Kidney epithelial cell (primary cell): ENCODE data around the gene HK1. TPM values are rescaled to one million over a fixed set of nuclear protein-coding genes. Genes with fewer than 3 reads are reported as not detected.
A peak's percentile ranks its signal among the peaks of the same experiment; 100 is the strongest.
"Not testable (repeated sequence)": the region's sequence is repeated elsewhere in the genome, so short reads cannot be mapped to it uniquely, and the experiment has no call there.

Source experiments
- DNase-seq: peaks from one replicate; pipeline ENCODE4 v3.0.0-alpha.2; 2010; ENCODE audit warnings: low read depth
- H3K27me3 ChIP-seq: 2 replicates; pipeline ENCODE4 v1.6.0; 2011; ENCODE audit warnings: low read length; ENCODE audit not compliant: control insufficient read depth, insufficient read depth
- H3K36me3 ChIP-seq: 2 replicates; pipeline ENCODE4 v1.5.1; 2011; ENCODE audit warnings: low read length; ENCODE audit not compliant: control insufficient read depth, insufficient read depth
- H3K4me3 ChIP-seq: 2 replicates; pipeline ENCODE4 v1.5.1; 2011; ENCODE audit warnings: low read depth, mild to moderate bottlenecking, control low read depth, low read length
- CTCF ChIP-seq: IDR thresholded peaks from 2 replicates; pipeline ENCODE4 v1.5.1; 2011; ENCODE audit warnings: mild to moderate bottlenecking, moderate library complexity, low read length, control low read depth, inconsistent platforms; ENCODE audit not compliant: insufficient read depth, poor library complexity, severe bottlenecking
- total RNA-seq: library from RNA; depleted of rRNA; stranded (reverse); fragments of >200 nt; gene quantifications from 2 replicates; pipeline ENCODE4 v1.2.3, GENCODE V29; 2015

HK1 gene
- total RNA-seq, 1 donor from 2014 or later: 81.7 TPM

- H3K36me3 ChIP-seq: no peaks in the 10 kb centered on the region
- no peaks in the 10 kb centered on the region for H3K27me3 ChIP-seq
- no peak for TF ChIP-seq CTCF
- DNase-seq: no peak
- no peak overlapping the region for H3K4me3 ChIP-seq
Measured at GRCh38 chr10:69323622-69324021, 45.3 kb downstream of the HK1 start.

- no peak for DNase-seq
- no peak overlapping the region for H3K4me3 ChIP-seq
- TF ChIP-seq CTCF: no peak
Measured at GRCh38 chr10:69324583-69324982, 46.3 kb downstream of the HK1 start.

GRCh38 chr10:69325637-69326523 is 47.6 kb downstream of the HK1 start:
- not testable (repeated sequence) for DNase-seq, H3K27me3 ChIP-seq, H3K4me3 ChIP-seq, H3K36me3 ChIP-seq

More at GRCh38 chr10:69324583-69324982, 46.3 kb downstream of the HK1 start:
- Histone ChIP-seq H3K36me3 (no peaks in the 10 kb centered on the region), H3K27me3 (no peaks in the 10 kb centered on the region)

- DNase-seq: no peak
- Histone ChIP-seq H3K27me3 (no peaks in the 10 kb centered on the region), H3K4me3 (no peak overlapping the region), H3K36me3 (no peaks in the 10 kb centered on the region)
- no peak for TF ChIP-seq CTCF
Measured at GRCh38 chr10:69326692-69327091, 48.4 kb downstream of the HK1 start.

- Histone ChIP-seq H3K4me3 (no peak overlapping the region), H3K27me3 (no peaks in the 10 kb centered on the region), H3K36me3 (no peaks in the 10 kb centered on the region)
- DNase-seq: peak; percentile 63
- no peak for TF ChIP-seq CTCF
Measured at GRCh38 chr10:69327463-69328379, 49.4 kb downstream of the HK1 start.

- Histone ChIP-seq H3K27me3 (no peaks in the 10 kb centered on the region), H3K4me3 (no peak overlapping the region), H3K36me3 (no peaks in the 10 kb centered on the region)
- DNase-seq: no peak
- no peak for TF ChIP-seq CTCF
Measured at GRCh38 chr10:69328380-69328735, 50.1 kb downstream of the HK1 start.

GRCh38 chr10:69328888-69329287 is 50.6 kb downstream of the HK1 start:
- DNase-seq, H3K36me3 ChIP-seq, H3K27me3 ChIP-seq, H3K4me3 ChIP-seq: not testable (repeated sequence)
